B cell (primary cell): ENCODE data around the gene PI4KA. TPM values are rescaled to one million over a fixed set of nuclear protein-coding genes. Genes with fewer than 3 reads are reported as not detected.

ENCODE experiments used
- ATAC-seq: fragments of 200-7000 bp; cut with Tn5 transposase; one replicate; pipeline ENCODE4 v1.10.0; 2021; ENCODE audit warnings: low read depth, mild to moderate bottlenecking, moderate number of reproducible peaks, moderate library complexity
- CTCF ChIA-PET: fragments of 350-600 bp; sonication (Branson Sonifier 250); formaldehyde crosslinking; loops from one replicate; lab custom pipeline; 2021; ENCODE audit warnings: antibody characterized with exemption, inconsistent platforms; lab: Charles Lee
- POLR2A ChIA-PET: fragments of 350-600 bp; sonication (Branson Sonifier 250); formaldehyde crosslinking; loops from one replicate; lab custom pipeline; 2021; ENCODE audit warnings: antibody characterized with exemption; lab: Charles Lee
- DNase-seq: peaks from one replicate; pipeline ENCODE4 v3.0.0; 2013
- H2AFZ ChIP-seq: 2 replicates; pipeline ENCODE4 v1.6.1; 2012; ENCODE audit warnings: mild to moderate bottlenecking, low read depth, low read length; ENCODE audit not compliant: insufficient read depth, poor library complexity, severe bottlenecking
- H3K27ac ChIP-seq, 2 donors: 1 replicate in 1 of 2; 2 replicates in 1 of 2; pipeline ENCODE4 v1.5.1; 2012 to 2013; ENCODE audit warnings: low read length in 2 of 2, mild to moderate bottlenecking in 2 of 2, moderate library complexity in 1 of 2
- H3K27me3 ChIP-seq, 4 experiments: fragments of 200-600 bp in 1 of 4; sonication (generic) in 1 of 4; replicated peaks in 1 of 4; 1 replicate in 2 of 4; 2 replicates in 2 of 4; pipeline versions ENCODE4 v1.6.1 to v1.7.0; 2013 to 2016; ENCODE audit warnings: low read length in 3 of 4, mild to moderate bottlenecking in 2 of 4, mixed read lengths in 1 of 4, moderate library complexity in 1 of 4; ENCODE audit not compliant: insufficient read depth in 4 of 4, control insufficient read depth in 3 of 4; ENCODE audit errors: control extremely low read depth in 1 of 4
- H3K36me3 ChIP-seq, 2 experiments: replicated peaks in 1 of 2; 1 replicate in 1 of 2; 2 replicates in 1 of 2; pipeline versions ENCODE4 v1.6.1 to v1.7.1; 2013; ENCODE audit warnings: low read length in 1 of 2; ENCODE audit not compliant: insufficient read depth in 2 of 2, control insufficient read depth in 1 of 2; ENCODE audit errors: control extremely low read depth in 1 of 2, extremely low read depth in 1 of 2
- H3K4me1 ChIP-seq, 2 donors: fragments of 200-600 bp in 1 of 2; sonication (generic) in 1 of 2; 1 replicate in 1 of 2; 2 replicates in 1 of 2; pipeline versions ENCODE4 v1.5.1 to v1.6.1; 2013 to 2017; ENCODE audit warnings: low read length in 2 of 2; ENCODE audit not compliant: control insufficient read depth in 2 of 2, insufficient read depth in 2 of 2
- H3K4me2 ChIP-seq: replicated peaks from 2 replicates; pipeline ENCODE3; 2012; ENCODE audit warnings: mild to moderate bottlenecking, low read depth, low read length; ENCODE audit not compliant: poor library complexity, severe bottlenecking
- H3K4me3 ChIP-seq, 5 experiments: fragments of 200-600 bp in 1 of 5; sonication (generic) in 1 of 5; 1 replicate in 3 of 5; 2 replicates in 2 of 5; pipeline versions ENCODE4 v1.5.1 to v1.7.0; 2011 to 2016; ENCODE audit warnings: low read length in 4 of 5, mild to moderate bottlenecking in 4 of 5, low read depth in 2 of 5, control low read depth in 1 of 5, moderate library complexity in 1 of 5; ENCODE audit not compliant: insufficient read depth in 1 of 5; ENCODE audit errors: control extremely low read depth in 1 of 5, extremely low read depth in 1 of 5
- H3K79me2 ChIP-seq: fragments of 200-600 bp; sonication (generic); one replicate; pipeline ENCODE4 v1.6.0; 2016; ENCODE audit warnings: low read length; ENCODE audit not compliant: control insufficient read depth, insufficient read depth
- H3K9ac ChIP-seq: fragments of 200-600 bp; sonication (generic); 2 replicates; pipeline ENCODE4 v1.6.1; 2017; ENCODE audit warnings: mild to moderate bottlenecking, low read length, moderate library complexity
- H3K9me3 ChIP-seq, 3 donors: one replicate each; pipeline versions ENCODE4 v1.6.1 to v1.7.1; 2013; ENCODE audit warnings: low read length in 2 of 3; ENCODE audit not compliant: control insufficient read depth in 2 of 3, insufficient read depth in 1 of 3; ENCODE audit errors: control extremely low read depth in 1 of 3
- H4K20me1 ChIP-seq: 2 replicates; pipeline ENCODE4 v1.6.0; 2012; ENCODE audit warnings: mild to moderate bottlenecking, low read length; ENCODE audit not compliant: insufficient read depth, control insufficient read depth, poor library complexity, severe bottlenecking
- H3K27ac Mint-ChIP-seq: one replicate; pipeline ENCODE4 v1.8.0; 2021; ENCODE audit warnings: mixed read lengths
- H3K27me3 Mint-ChIP-seq: one replicate; pipeline ENCODE4 v1.8.0; 2021; ENCODE audit warnings: mixed read lengths
- H3K4me1 Mint-ChIP-seq: one replicate; pipeline ENCODE4 v1.8.0; 2021; ENCODE audit warnings: mixed read lengths
- H3K4me3 Mint-ChIP-seq: one replicate; pipeline ENCODE4 v1.8.0; 2021; ENCODE audit warnings: mixed read lengths
- H3K9me3 Mint-ChIP-seq: one replicate; pipeline ENCODE4 v1.8.0; 2022; ENCODE audit warnings: mixed read lengths; ENCODE audit not compliant: insufficient read depth
- EZH2 ChIP-seq: IDR thresholded peaks from 2 replicates; pipeline ENCODE4 v1.6.1; 2012; ENCODE audit warnings: borderline replicate concordance, low read depth, mild to moderate bottlenecking, moderate library complexity, low read length; ENCODE audit not compliant: insufficient read depth, poor library complexity, severe bottlenecking
- WGBS: methylation state at CpG from one replicate; pipeline ENCODE4 v1.1.5; 2013; ENCODE audit warnings: missing lambda C conversion rate; ENCODE audit not compliant: insufficient coverage; 5-methylcytosine and 5-hydroxymethylcytosine counted together
- intact Hi-C: fragments of 100-400 bp; cut with micrococcal nuclease; formaldehyde crosslinking; loops from one replicate; pipeline ENCODE4 v1.10.0; 2022
- polyA plus RNA-seq: library from polyadenylated mRNA; depleted of rRNA; stranded (reverse); fragments of >200 nt; gene quantifications from 2 replicates; pipeline ENCODE4 v1.2.3, GENCODE V29; 2012
- total RNA-seq, 2 donors: library from RNA; stranded (reverse); fragments of 120-200 nt in 1 of 2; gene quantifications; 1 replicate in 1 of 2; 2 replicates in 1 of 2; pipeline versions ENCODE4 v1.2.3 to v1.2.4, GENCODE V29; 2013 to 2022
- TF ChIP-seq, protein P1 (sequence below): fragments of 200-600 bp; IDR thresholded peaks from one replicate; pipeline ENCODE4 v1.8.0; 2022; ENCODE audit warnings: antibody characterized with exemption, mild to moderate bottlenecking

PI4KA gene
- total and polyA plus RNA-seq, 2 donors (not counting 1 experiment from before 2014, with no cell fraction given) = 85.9 to 156 TPM

DNA sequence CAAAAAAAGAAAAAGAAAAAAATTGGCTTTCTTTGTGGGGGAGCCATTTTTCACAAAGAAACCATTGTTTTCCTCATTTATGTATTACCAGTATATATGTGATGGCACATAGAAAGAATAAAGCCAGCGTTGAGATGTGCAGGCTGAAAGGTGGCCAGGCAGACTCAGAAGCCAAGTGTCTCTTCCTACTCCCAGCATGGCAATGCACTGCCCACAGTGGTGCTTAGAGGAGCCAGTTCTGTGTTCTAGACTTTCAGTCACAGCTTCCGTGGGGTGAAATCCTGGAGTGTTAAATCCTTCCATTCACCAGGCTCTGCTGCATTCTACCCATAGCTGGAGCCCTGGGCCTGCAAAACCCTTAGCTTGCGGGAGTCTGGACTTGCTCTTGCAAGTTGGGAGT lies 19.1 kb upstream of the PI4KA start:
- Histone ChIP-seq H4K20me1 (no peaks in the 10 kb centered on the region), H3K27ac (no peak overlapping the region), H3K4me2 (no peak overlapping the region), H3K4me1 (no peaks in the 10 kb centered on the region), H3K79me2 (no peaks in the 10 kb centered on the region), H3K36me3 (peaks cover 0 to 33% of the 10 kb centered on the region in 2 experiments), H3K4me3 (no peak overlapping the region), H3K9me3 (no peaks in the 10 kb centered on the region), H2AFZ (no peak overlapping the region), H3K27me3 (no peaks in the 10 kb centered on the region), H3K9ac (no peak overlapping the region)
- POLR2A ChIA-PET = interaction anchor here (0.6 kb wide), 1 partner anchor 22 kb away, joined by 7 read pairs; no protein-coding TSS in a partner anchor
- Mint-ChIP-seq H3K4me3 (no peak overlapping the region), H3K9me3 (no peaks in the 10 kb centered on the region), H3K27ac (no peak overlapping the region), H3K27me3 (no peaks in the 10 kb centered on the region), H3K4me1 (no peaks in the 10 kb centered on the region)
- intact Hi-C loops = no loop called here
- TF ChIP-seq EZH2 = no peak
- TF ChIP-seq, protein P1, sequence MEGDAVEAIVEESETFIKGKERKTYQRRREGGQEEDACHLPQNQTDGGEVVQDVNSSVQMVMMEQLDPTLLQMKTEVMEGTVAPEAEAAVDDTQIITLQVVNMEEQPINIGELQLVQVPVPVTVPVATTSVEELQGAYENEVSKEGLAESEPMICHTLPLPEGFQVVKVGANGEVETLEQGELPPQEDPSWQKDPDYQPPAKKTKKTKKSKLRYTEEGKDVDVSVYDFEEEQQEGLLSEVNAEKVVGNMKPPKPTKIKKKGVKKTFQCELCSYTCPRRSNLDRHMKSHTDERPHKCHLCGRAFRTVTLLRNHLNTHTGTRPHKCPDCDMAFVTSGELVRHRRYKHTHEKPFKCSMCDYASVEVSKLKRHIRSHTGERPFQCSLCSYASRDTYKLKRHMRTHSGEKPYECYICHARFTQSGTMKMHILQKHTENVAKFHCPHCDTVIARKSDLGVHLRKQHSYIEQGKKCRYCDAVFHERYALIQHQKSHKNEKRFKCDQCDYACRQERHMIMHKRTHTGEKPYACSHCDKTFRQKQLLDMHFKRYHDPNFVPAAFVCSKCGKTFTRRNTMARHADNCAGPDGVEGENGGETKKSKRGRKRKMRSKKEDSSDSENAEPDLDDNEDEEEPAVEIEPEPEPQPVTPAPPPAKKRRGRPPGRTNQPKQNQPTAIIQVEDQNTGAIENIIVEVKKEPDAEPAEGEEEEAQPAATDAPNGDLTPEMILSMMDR = no peak
- ATAC-seq = no peak
- WGBS = 100% methylated on average over 2 of the region's 3 CpGs
- DNase-seq = no peak
- CTCF ChIA-PET = no interaction called here

GRCh38 chr22:20875296-20875695 lies 16.7 kb upstream of the PI4KA start:
- intact Hi-C loops = no loop called here
- H3K27me3 Mint-ChIP-seq = no peaks in the 10 kb centered on the region
- no peaks in the 10 kb centered on the region for H3K79me2 ChIP-seq
- no peak overlapping the region for H3K4me3 Mint-ChIP-seq
- no peak overlapping the region for H3K4me3 ChIP-seq
- no peak for DNase-seq
- no peak overlapping the region for H2AFZ ChIP-seq
- POLR2A ChIA-PET = no interaction called here
- H3K4me2 ChIP-seq = no peak overlapping the region
- no peak overlapping the region for H3K27ac ChIP-seq
- TF ChIP-seq, protein P1 = no peak
- no peak for TF ChIP-seq EZH2
- ATAC-seq = no peak
- H3K9me3 ChIP-seq = no peaks in the 10 kb centered on the region
- no peaks in the 10 kb centered on the region for H3K4me1 ChIP-seq
- CTCF ChIA-PET = no interaction called here
- H3K9ac ChIP-seq = no peak overlapping the region
- H3K9me3 Mint-ChIP-seq = no peaks in the 10 kb centered on the region
- no peaks in the 10 kb centered on the region for H4K20me1 ChIP-seq
- no peaks in the 10 kb centered on the region for H3K4me1 Mint-ChIP-seq
- no peak overlapping the region for H3K27ac Mint-ChIP-seq
- H3K27me3 ChIP-seq = no peaks in the 10 kb centered on the region
- 71% methylated on average over 1 of the region's 1 CpG for WGBS
- H3K36me3 ChIP-seq = peaks cover 2 to 23% of the 10 kb centered on the region in 2 experiments
